ENCODE measurements around the gene ZNF184.
A peak's percentile ranks its signal among the peaks of the same experiment; 100 is the strongest.

The ZNF184 gene

GRCh38 chr6:27472617-27473400, at the start of gene ZNF184:
TSS of gene ZNF184 (minus strand) at chr6:27473105. CDS start at chr6:27472294, 811 bp downstream.
- peak within 1 kb of the TSS; percentile 47 for H3K4me3 ChIP-seq (ENCODE audit: low read depth, low read length)
- TF ChIP-seq, protein P1, sequence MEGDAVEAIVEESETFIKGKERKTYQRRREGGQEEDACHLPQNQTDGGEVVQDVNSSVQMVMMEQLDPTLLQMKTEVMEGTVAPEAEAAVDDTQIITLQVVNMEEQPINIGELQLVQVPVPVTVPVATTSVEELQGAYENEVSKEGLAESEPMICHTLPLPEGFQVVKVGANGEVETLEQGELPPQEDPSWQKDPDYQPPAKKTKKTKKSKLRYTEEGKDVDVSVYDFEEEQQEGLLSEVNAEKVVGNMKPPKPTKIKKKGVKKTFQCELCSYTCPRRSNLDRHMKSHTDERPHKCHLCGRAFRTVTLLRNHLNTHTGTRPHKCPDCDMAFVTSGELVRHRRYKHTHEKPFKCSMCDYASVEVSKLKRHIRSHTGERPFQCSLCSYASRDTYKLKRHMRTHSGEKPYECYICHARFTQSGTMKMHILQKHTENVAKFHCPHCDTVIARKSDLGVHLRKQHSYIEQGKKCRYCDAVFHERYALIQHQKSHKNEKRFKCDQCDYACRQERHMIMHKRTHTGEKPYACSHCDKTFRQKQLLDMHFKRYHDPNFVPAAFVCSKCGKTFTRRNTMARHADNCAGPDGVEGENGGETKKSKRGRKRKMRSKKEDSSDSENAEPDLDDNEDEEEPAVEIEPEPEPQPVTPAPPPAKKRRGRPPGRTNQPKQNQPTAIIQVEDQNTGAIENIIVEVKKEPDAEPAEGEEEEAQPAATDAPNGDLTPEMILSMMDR (IDR thresholded peaks at IDR 0.05; ENCODE audit: borderline replicate concordance, insufficient read depth, low read depth, low read length): no peak

DNA sequence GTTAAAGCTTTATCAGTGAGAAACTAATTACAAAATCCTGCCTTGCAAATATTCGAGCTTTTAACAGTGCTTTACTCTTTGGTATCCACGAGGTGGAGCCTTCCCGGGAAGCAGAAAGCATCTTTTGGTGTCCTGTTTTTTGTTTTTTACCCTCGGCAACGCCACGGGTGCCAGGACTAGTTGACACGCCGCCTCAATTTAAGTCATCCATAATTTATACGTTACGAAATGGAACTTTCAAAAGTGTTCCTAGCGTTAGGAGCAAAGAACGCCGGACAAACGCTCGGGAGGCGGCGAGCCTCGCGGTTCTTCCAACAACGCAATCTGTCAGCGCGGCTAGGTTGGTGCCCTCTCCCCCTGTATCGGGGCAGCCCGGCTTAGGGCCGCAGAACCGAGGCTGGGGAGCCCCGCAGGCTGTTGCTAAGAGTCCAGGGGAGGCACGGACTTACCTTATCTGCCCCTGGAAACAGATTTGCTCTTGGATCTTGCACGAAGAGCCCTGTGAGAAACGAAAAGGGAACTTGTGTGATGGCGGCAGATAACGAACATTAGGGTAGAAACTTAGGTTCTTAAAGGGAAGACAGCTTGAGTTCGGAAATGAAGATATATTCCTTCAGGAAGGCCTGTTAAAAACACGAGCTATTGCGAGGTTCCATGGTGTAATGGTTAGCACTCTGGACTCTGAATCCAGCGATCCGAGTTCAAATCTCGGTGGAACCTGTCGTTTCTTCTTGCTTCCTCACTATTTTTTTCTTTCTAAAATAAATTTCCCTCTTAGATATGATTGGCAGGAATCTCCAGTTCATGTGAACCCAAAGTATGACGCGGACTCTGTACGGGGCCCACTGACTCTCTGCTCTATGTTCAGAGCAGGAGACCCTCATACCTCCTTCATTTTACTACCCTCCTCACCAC, 46.2 kb upstream of the ZNF184 start:
- TF ChIP-seq, protein P1 (IDR thresholded peaks at IDR 0.05; ENCODE audit: borderline replicate concordance, insufficient read depth, low read depth, low read length): peak; percentile 52; the same call in 1 of the 2 replicates
- H3K4me3 ChIP-seq (ENCODE audit: low read depth, low read length): peak overlapping the region; percentile 60

- no peak overlapping the region for H3K4me3 ChIP-seq (ENCODE audit: low read depth, low read length)
- TF ChIP-seq, protein P1 (IDR thresholded peaks at IDR 0.05; ENCODE audit: borderline replicate concordance, insufficient read depth, low read depth, low read length): no peak
Observed at GRCh38 chr6:27517928-27518787, 45.3 kb upstream of the ZNF184 start.

DNA sequence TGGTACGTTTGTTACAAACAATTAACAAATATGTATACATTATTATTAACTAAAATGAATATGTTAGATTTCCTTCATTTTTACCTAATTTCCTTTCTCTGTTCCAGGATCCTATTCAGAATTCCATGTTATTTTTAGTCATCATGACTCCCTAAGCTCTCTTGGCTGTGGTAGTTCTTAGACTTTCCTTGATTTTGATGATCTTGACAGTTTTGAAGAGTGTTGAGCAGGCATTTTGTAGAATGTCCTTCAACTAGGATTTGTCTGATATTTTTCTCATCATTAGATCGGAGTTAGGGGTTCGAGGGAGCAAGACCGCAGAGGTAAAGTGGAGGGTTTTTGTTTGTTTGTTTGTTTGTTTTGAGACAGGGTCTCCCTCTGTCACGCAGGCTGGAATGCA, 44.3 kb upstream of the ZNF184 start:
- TF ChIP-seq, protein P1 (IDR thresholded peaks at IDR 0.05; ENCODE audit: borderline replicate concordance, insufficient read depth, low read depth, low read length): no peak
- H3K4me3 ChIP-seq (ENCODE audit: low read depth, low read length): no peak overlapping the region

DNA sequence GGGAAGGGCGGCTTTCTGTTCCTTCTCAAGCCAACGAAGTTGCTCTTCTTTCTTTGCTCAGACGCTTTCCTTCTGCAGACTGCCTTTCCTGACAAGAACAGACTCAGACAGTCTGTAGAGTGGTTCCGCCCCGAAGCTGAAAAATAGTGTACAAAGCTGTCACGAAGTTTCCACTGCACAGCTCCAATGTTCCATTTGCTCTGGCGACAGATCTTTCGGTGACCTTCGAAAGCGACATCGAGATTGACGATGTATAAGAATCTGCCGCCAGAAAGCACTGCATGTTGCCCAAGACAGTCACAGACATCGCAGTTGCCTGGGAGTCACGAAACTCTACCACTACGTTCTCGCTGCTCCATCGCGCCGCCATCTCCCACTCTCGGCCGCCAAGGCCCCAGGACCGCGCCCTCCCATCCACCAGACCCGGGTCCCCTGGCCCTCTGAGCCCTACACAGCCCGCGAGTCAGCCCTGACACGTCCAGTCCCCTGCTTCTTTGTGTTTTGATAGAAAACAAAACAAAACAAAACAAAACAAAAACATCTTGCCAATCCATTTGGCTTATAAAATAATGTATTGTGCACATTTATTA, 42.1 kb upstream of the ZNF184 start:
- TF ChIP-seq, protein P1 (IDR thresholded peaks at IDR 0.05; ENCODE audit: borderline replicate concordance, insufficient read depth, low read depth, low read length): no peak

GRCh38 chr6:27512525-27512924, 39.6 kb upstream of the ZNF184 start:
- TF ChIP-seq, protein P1 (IDR thresholded peaks at IDR 0.05; ENCODE audit: borderline replicate concordance, insufficient read depth, low read depth, low read length): no peak
- no peak overlapping the region for H3K4me3 ChIP-seq (ENCODE audit: low read depth, low read length)

More for the DNA sequence above, 42.1 kb upstream of the ZNF184 start:
- no peak overlapping the region for H3K4me3 ChIP-seq (ENCODE audit: low read depth, low read length)
